Fibroblast of mammary gland (primary cell): Measurements from ENCODE around the gene CAB39.

Experiments
- DNase-seq: peaks from one replicate; pipeline ENCODE4 v3.0.0-alpha.2; 2010; ENCODE audit warnings: low read depth
- H3K4me3 ChIP-seq: 2 replicates; pipeline ENCODE4 v1.5.1; 2011; ENCODE audit warnings: low read depth, mild to moderate bottlenecking, low read length, moderate library complexity; ENCODE audit not compliant: control insufficient read depth
- TF ChIP-seq, protein P1 (sequence below): conservative IDR thresholded peaks from 2 replicates; pipeline ENCODE4 v1.5.1; 2011; ENCODE audit warnings: low read depth, low read length, inconsistent platforms; ENCODE audit not compliant: control insufficient read depth, insufficient read depth

CAB39 gene

DNA sequence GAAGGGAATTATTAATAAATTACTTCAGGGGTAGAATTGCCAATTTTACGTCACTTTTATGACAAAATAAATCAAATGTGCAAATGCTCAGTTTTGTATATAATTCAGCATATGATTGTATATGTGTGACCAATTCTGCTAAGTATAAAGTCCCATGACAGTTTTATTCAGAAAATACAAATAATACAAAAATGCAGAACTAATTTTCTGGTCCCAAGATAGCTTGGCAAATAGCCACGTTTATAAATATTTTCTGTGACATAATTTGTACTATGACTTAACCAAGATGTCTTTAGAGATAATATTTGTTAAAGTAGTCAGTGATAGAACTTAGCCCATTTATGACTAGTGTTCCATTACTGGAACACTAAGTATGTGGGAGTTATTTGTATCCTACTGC lies 24.2 kb upstream of the CAB39 start:
- no peak for DNase-seq
- TF ChIP-seq, protein P1, sequence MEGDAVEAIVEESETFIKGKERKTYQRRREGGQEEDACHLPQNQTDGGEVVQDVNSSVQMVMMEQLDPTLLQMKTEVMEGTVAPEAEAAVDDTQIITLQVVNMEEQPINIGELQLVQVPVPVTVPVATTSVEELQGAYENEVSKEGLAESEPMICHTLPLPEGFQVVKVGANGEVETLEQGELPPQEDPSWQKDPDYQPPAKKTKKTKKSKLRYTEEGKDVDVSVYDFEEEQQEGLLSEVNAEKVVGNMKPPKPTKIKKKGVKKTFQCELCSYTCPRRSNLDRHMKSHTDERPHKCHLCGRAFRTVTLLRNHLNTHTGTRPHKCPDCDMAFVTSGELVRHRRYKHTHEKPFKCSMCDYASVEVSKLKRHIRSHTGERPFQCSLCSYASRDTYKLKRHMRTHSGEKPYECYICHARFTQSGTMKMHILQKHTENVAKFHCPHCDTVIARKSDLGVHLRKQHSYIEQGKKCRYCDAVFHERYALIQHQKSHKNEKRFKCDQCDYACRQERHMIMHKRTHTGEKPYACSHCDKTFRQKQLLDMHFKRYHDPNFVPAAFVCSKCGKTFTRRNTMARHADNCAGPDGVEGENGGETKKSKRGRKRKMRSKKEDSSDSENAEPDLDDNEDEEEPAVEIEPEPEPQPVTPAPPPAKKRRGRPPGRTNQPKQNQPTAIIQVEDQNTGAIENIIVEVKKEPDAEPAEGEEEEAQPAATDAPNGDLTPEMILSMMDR = no peak
- H3K4me3 ChIP-seq = no peak overlapping the region

DNA sequence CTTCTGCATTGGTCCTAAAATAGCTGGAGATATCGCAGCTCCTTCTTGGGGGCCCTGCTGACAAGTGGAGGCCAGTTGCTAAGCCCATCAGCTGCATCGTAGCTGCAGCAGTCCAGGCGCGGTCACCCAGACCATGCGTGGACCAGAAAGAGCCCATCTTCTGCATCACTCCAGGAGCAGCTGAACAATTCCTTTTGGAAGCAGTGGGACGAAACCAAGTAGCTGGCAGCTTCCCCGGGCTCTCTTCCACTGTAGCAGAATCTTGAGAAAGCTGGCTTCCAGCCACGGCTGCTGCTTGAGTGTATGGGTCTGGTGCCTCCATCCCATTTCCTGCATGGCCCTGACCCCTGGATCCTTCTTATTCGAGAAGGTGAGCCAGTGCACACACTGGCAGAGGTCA lies 22.2 kb upstream of the CAB39 start:
- peak; percentile 44 for DNase-seq
- TF ChIP-seq, protein P1 = no peak
- no peak overlapping the region for H3K4me3 ChIP-seq

DNA sequence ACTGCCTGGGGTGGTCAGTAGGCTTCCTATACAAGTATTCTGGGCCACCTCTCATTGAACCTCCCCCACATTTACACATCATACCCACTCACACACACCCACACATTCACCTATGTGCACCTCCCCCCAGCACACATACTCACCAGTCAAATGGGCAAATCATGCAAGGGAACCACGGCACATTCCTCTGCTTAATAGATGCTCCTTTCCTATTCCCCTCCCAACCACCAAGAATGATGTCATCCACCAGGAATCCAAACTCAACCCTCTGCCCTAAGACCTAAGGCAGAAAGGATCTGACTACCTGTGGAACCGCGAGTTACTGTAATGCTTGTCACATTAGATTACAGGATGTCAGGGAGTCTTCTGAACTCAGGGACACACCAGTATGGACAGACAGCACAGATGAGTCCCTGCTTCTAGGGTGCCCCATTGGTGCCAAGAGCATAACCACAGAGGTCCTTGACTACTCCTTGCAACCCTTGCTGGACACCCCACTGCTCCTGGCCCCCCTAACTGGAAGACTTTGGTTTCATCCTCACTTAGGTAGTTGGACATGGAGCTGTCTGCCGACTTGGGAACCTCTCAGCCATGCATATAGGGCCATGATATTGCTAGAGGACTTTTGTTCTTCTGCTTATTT lies 21.5 kb upstream of the CAB39 start:
- no peak overlapping the region for H3K4me3 ChIP-seq
- DNase-seq = peak; percentile 46
- TF ChIP-seq, protein P1 = no peak

DNA sequence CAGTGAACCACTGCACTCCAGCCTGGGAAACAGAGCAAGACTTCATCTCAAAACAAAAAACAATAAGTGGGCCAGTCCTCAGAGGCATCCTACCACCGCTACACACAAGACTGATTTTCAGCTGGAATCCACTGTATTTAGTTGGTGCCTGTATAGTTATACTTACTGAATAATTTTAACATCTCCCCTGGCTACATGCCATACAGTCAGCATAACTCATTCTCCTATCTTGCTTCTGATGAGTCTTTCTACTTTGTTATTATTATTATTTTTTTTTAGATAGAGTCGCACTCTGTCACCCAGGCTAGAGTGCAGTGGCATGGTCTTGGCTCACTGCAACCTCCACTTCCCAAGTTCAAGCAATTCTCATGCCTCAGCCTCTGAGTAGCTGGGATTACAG lies 19.9 kb upstream of the CAB39 start:
- DNase-seq = peak; percentile 38
- TF ChIP-seq, protein P1 = no peak
- no peak overlapping the region for H3K4me3 ChIP-seq

DNA sequence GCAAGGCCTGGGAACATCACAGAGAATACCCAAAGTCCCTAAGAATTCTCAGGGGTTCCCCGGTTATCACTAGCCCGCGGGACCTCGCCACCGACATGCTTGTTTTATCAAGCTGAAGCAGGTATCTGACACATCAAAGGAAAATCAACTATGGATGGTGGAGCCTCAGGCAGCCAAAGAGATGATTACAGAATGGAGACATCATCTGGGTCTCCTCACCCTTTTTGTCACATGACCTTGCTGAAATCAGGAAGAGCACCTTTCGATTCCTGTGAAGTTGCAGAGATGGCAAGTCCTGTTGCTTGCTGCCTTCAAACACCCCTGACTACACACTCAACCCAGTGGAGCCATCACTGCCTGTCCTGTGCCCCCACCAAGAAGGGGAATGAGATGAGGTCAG lies 19.2 kb upstream of the CAB39 start:
- no peak for DNase-seq
- no peak overlapping the region for H3K4me3 ChIP-seq
- TF ChIP-seq, protein P1 = no peak

DNA sequence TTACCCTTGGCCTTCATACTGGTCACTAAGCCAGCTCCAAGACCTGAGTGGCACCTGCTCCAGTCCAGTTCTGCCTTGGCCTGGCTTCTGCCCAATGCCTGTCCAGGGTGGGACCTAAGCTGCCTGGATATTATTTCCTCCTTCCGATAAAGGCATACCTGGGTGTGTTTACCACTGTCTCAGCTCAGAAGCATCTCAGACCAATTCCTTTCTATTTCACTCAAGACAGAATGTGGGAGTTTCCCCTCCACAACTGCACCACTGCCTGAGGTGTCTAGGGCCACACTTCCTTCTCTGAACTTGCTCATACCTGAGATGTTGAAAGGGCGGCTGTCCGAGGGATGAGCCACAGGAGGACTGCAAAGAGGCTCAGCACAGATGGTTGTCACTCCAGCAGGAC lies 18.4 kb upstream of the CAB39 start:
- no peak overlapping the region for H3K4me3 ChIP-seq
- TF ChIP-seq, protein P1 = no peak
- no peak for DNase-seq

DNA sequence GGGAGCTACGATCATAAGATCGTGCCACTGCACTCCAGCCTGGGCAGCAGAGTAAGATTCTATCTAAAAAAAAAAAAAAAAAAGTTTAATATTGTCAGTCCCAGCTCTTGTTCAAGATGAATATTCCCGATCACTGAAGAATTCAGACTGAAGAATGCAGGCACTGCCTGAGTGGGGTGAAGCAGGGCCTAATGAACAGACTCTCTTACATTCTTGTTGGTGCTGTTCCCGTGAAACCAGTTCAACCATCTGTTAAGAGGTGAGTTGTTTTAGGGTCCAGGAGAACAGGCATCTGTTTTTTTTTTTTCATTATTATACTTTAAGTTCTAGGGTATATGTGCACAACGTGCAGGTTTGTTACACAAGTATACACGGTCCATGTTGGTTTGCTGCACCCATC lies 17.1 kb upstream of the CAB39 start:
- TF ChIP-seq, protein P1 = no peak
- no peak overlapping the region for H3K4me3 ChIP-seq
- no peak for DNase-seq
